Subcutaneous adipose tissue (tissue), 4 donors: ENCODE results near the gene VPREB1. TPM values are rescaled to one million over a fixed set of nuclear protein-coding genes. Genes with fewer than 3 reads are reported as not detected.

Experiments
- total RNA-seq, 4 donors: library from RNA; depleted of rRNA; stranded (reverse); fragments of >200 nt; gene quantifications; one replicate each; pipeline ENCODE4 v1.1.0, GENCODE V29; 2016
- TF ChIP-seq, protein P1 (sequence below): fragments of 450-650 bp; IDR thresholded peaks from one replicate; pipeline ENCODE4 v1.5.1; 2016; ENCODE audit warnings: low read depth, mild to moderate bottlenecking, control low read depth, antibody characterized with exemption, moderate library complexity

The VPREB1 gene
- total RNA-seq, 4 donors from 2014 or later, result not detected

GRCh38 chr22:22245256-22245909 lies 797 bp downstream of the VPREB1 start:
- TF ChIP-seq, protein P1, sequence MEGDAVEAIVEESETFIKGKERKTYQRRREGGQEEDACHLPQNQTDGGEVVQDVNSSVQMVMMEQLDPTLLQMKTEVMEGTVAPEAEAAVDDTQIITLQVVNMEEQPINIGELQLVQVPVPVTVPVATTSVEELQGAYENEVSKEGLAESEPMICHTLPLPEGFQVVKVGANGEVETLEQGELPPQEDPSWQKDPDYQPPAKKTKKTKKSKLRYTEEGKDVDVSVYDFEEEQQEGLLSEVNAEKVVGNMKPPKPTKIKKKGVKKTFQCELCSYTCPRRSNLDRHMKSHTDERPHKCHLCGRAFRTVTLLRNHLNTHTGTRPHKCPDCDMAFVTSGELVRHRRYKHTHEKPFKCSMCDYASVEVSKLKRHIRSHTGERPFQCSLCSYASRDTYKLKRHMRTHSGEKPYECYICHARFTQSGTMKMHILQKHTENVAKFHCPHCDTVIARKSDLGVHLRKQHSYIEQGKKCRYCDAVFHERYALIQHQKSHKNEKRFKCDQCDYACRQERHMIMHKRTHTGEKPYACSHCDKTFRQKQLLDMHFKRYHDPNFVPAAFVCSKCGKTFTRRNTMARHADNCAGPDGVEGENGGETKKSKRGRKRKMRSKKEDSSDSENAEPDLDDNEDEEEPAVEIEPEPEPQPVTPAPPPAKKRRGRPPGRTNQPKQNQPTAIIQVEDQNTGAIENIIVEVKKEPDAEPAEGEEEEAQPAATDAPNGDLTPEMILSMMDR, result no peak

GRCh38 chr22:22245935-22246525 lies 1.4 kb downstream of the VPREB1 start:
- TF ChIP-seq, protein P1, result no peak

- TF ChIP-seq, protein P1, result no peak
Measured at GRCh38 chr22:22246706-22247105, 2.1 kb downstream of the VPREB1 start.

- TF ChIP-seq, protein P1, result no peak
Measured at GRCh38 chr22:22248878-22249277, 4.3 kb downstream of the VPREB1 start.
